GM23338 (cell line): ENCODE measurements around the gene GPR37. TPM values are rescaled to one million over a fixed set of nuclear protein-coding genes. Genes with fewer than 3 reads are reported as not detected.

ENCODE experiments used
- ATAC-seq: fragments of 200-7000 bp; cut with Tn5 transposase; 3 replicates; pipeline ENCODE4 v1.9.1; 2020
- DNase-seq: peaks from one replicate; pipeline ENCODE4 v3.0.0-alpha.2; 2015; ENCODE audit warnings: low spot score
- H2AFZ ChIP-seq: fragments of 200-600 bp; sonication (generic); 2 replicates; pipeline ENCODE4 v1.8.0; 2016; ENCODE audit warnings: antibody characterized with exemption, mild to moderate bottlenecking, moderate library complexity
- H3F3A ChIP-seq: fragments of 200-600 bp; sonication (generic); replicated peaks from 2 replicates; pipeline ENCODE4 v1.8.0; 2017; ENCODE audit warnings: antibody characterized with exemption, mixed run types, low read depth
- H3K27ac ChIP-seq: fragments of 200-600 bp; sonication (generic); 2 replicates; pipeline ENCODE4 v1.6.1; 2016; ENCODE audit warnings: low read depth
- H3K27me3 ChIP-seq: fragments of 200-600 bp; sonication (generic); 2 replicates; pipeline ENCODE4 v1.8.0; 2016; ENCODE audit warnings: mild to moderate bottlenecking, mixed run types, moderate library complexity; ENCODE audit not compliant: insufficient read depth
- H3K36me3 ChIP-seq: fragments of 200-600 bp; sonication (generic); 2 replicates; pipeline ENCODE4 v1.8.0; 2016; ENCODE audit warnings: mild to moderate bottlenecking; ENCODE audit not compliant: insufficient read depth
- H3K4me1 ChIP-seq: fragments of 200-600 bp; sonication (generic); 2 replicates; pipeline ENCODE4 v1.8.0; 2016; ENCODE audit warnings: mild to moderate bottlenecking, moderate library complexity; ENCODE audit not compliant: insufficient read depth
- H3K4me2 ChIP-seq: fragments of 200-600 bp; sonication (generic); 2 replicates; pipeline ENCODE4 v1.7.1; 2017; ENCODE audit warnings: mixed run types
- H3K4me3 ChIP-seq: fragments of 200-600 bp; sonication (generic); 2 replicates; pipeline ENCODE4 v1.6.1; 2016; ENCODE audit warnings: mixed run types
- H3K79me2 ChIP-seq: fragments of 200-600 bp; sonication (generic); replicated peaks from 2 replicates; pipeline ENCODE4 v1.8.0; 2017; ENCODE audit warnings: mild to moderate bottlenecking; ENCODE audit not compliant: insufficient read depth
- H3K9me2 ChIP-seq: fragments of 200-600 bp; sonication (generic); 2 replicates; pipeline ENCODE4 v1.8.0; 2017; ENCODE audit not compliant: insufficient read depth
- H4K20me1 ChIP-seq: fragments of 200-600 bp; sonication (generic); replicated peaks from 2 replicates; pipeline ENCODE4 v1.8.0; 2017; ENCODE audit warnings: mild to moderate bottlenecking; ENCODE audit not compliant: insufficient read depth
- H3K27ac Mint-ChIP-seq: 2 replicates; pipeline ENCODE4 v1.8.0; 2020; ENCODE audit warnings: inconsistent platforms, mild to moderate bottlenecking, moderate library complexity, mixed read lengths
- H3K27me3 Mint-ChIP-seq: 3 replicates; pipeline ENCODE4 v1.8.0; 2022; ENCODE audit warnings: low read depth, mild to moderate bottlenecking, moderate library complexity, mixed read lengths, inconsistent platforms; ENCODE audit not compliant: insufficient read depth, poor library complexity
- H3K36me3 Mint-ChIP-seq: 3 replicates; pipeline ENCODE4 v1.8.0; 2021; ENCODE audit warnings: low read depth, mild to moderate bottlenecking, inconsistent platforms, moderate library complexity, mixed read lengths
- H3K4me1 Mint-ChIP-seq: 3 replicates; pipeline ENCODE4 v1.8.0; 2020; ENCODE audit warnings: mild to moderate bottlenecking, inconsistent platforms, mixed read lengths
- H3K4me3 Mint-ChIP-seq: 3 replicates; pipeline ENCODE4 v1.8.0; 2021; ENCODE audit warnings: moderate library complexity, mild to moderate bottlenecking, inconsistent platforms, mixed read lengths
- H3K9me3 Mint-ChIP-seq: 3 replicates; pipeline ENCODE4 v1.8.0; 2020; ENCODE audit warnings: moderate library complexity, mild to moderate bottlenecking, inconsistent platforms, mixed read lengths
- CREB1 ChIP-seq: fragments of 250-450 bp; sonication (Bioruptor Pico); IDR thresholded peaks from 2 replicates; pipeline ENCODE4 v1.5.0; 2020; ENCODE audit warnings: low read depth, mild to moderate bottlenecking, moderate library complexity
- EZH2 ChIP-seq: fragments of 200-600 bp; sonication (generic); IDR thresholded peaks from one replicate; pipeline ENCODE4 v1.8.0; 2017; ENCODE audit warnings: antibody characterized with exemption, mild to moderate bottlenecking, low read depth; ENCODE audit not compliant: unreplicated experiment
- EZH2phosphoT487 ChIP-seq: fragments of 200-600 bp; sonication (generic); IDR thresholded peaks from one replicate; pipeline ENCODE4 v1.8.1; 2018; ENCODE audit warnings: antibody characterized with exemption; ENCODE audit not compliant: unreplicated experiment
- JUNB ChIP-seq: IDR thresholded peaks from one replicate; pipeline ENCODE4 v1.6.1; 2016; ENCODE audit warnings: antibody characterized with exemption; ENCODE audit not compliant: unreplicated experiment
- NANOG ChIP-seq: IDR thresholded peaks from 2 replicates; pipeline ENCODE4 v1.6.1; 2016; ENCODE audit warnings: antibody characterized with exemption, borderline replicate concordance
- POLR2AphosphoS5 ChIP-seq: IDR thresholded peaks from 2 replicates; pipeline ENCODE4 v1.6.1; 2016; ENCODE audit warnings: antibody characterized with exemption, low read depth
- STAT1 ChIP-seq: IDR thresholded peaks from one replicate; pipeline ENCODE4 v1.6.1; 2016; ENCODE audit warnings: antibody characterized with exemption; ENCODE audit not compliant: unreplicated experiment
- ZNF114 ChIP-seq: fragments of 250-450 bp; sonication (Bioruptor Pico); IDR thresholded peaks from 2 replicates; pipeline ENCODE4 v1.5.0; 2020; ENCODE audit warnings: mild to moderate bottlenecking, moderate library complexity
- ZNF331 ChIP-seq: fragments of 250-450 bp; sonication (Bioruptor Pico); IDR thresholded peaks from 2 replicates; pipeline ENCODE4 v1.5.0; 2020; ENCODE audit warnings: low read depth, mild to moderate bottlenecking, moderate library complexity
- polyA plus RNA-seq: library from polyadenylated mRNA; unstranded; fragments of >200 nt; fragmentation: Nextera tagmentation; extraction: Ambion mirVana; gene quantifications from 2 replicates; pipeline ENCODE4 v1.2.1, GENCODE V29; 2016
- total RNA-seq: library from RNA; depleted of rRNA; stranded (reverse); fragments of >200 nt; shearing (Covaris generic); gene quantifications from 2 replicates; pipeline ENCODE4 v1.2.3, GENCODE V29; 2014
- TF ChIP-seq, protein P1 (sequence below): IDR thresholded peaks from one replicate; pipeline ENCODE4 v1.6.1; 2018; ENCODE audit warnings: antibody characterized with exemption; ENCODE audit not compliant: unreplicated experiment
- TF ChIP-seq, protein P2 (sequence below): fragments of 250-450 bp; sonication (Bioruptor Pico); IDR thresholded peaks from 2 replicates; pipeline ENCODE4 v1.5.0; 2020; ENCODE audit warnings: mild to moderate bottlenecking, moderate library complexity
- TF ChIP-seq, protein P3 (sequence below), 2 experiments: fragments of 200-600 bp in 1 of 2; sonication (generic) in 1 of 2; conservative IDR thresholded peaks; 2 replicates each; pipeline versions ENCODE4 v1.5.1 to v1.6.1; 2016 to 2017; ENCODE audit warnings: antibody characterized with exemption in 2 of 2, low read depth in 2 of 2, mild to moderate bottlenecking in 2 of 2, moderate library complexity in 1 of 2
- TF ChIP-seq, protein P4 (sequence below): IDR thresholded peaks from 2 replicates; pipeline ENCODE4 v1.6.1; 2016; ENCODE audit warnings: antibody characterized with exemption

The GPR37 gene
- total and polyA plus RNA-seq, 2 experiments from 2014 or later = 3.9 to 8.5 TPM

GRCh38 chr7:124716894-124717293, 48.7 kb downstream of the GPR37 start:
- Mint-ChIP-seq H3K9me3 (no peaks in the 10 kb centered on the region), H3K36me3 (0 out of 3 replicates have a peak, but pooled peaks cover 3% of the 10 kb centered on the region), H3K4me3 (no peak overlapping the region), H3K27me3 (no peaks in the 10 kb centered on the region), H3K4me1 (peaks cover 23% of the 10 kb centered on the region), H3K27ac (no peak overlapping the region)
- TF ChIP-seq, protein P1, sequence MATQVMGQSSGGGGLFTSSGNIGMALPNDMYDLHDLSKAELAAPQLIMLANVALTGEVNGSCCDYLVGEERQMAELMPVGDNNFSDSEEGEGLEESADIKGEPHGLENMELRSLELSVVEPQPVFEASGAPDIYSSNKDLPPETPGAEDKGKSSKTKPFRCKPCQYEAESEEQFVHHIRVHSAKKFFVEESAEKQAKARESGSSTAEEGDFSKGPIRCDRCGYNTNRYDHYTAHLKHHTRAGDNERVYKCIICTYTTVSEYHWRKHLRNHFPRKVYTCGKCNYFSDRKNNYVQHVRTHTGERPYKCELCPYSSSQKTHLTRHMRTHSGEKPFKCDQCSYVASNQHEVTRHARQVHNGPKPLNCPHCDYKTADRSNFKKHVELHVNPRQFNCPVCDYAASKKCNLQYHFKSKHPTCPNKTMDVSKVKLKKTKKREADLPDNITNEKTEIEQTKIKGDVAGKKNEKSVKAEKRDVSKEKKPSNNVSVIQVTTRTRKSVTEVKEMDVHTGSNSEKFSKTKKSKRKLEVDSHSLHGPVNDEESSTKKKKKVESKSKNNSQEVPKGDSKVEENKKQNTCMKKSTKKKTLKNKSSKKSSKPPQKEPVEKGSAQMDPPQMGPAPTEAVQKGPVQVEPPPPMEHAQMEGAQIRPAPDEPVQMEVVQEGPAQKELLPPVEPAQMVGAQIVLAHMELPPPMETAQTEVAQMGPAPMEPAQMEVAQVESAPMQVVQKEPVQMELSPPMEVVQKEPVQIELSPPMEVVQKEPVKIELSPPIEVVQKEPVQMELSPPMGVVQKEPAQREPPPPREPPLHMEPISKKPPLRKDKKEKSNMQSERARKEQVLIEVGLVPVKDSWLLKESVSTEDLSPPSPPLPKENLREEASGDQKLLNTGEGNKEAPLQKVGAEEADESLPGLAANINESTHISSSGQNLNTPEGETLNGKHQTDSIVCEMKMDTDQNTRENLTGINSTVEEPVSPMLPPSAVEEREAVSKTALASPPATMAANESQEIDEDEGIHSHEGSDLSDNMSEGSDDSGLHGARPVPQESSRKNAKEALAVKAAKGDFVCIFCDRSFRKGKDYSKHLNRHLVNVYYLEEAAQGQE = no peak
- no peak for TF ChIP-seq CREB1 (CRISPR knock-in tag)
- TF ChIP-seq POLR2AphosphoS5 = no peak
- TF ChIP-seq, protein P2, sequence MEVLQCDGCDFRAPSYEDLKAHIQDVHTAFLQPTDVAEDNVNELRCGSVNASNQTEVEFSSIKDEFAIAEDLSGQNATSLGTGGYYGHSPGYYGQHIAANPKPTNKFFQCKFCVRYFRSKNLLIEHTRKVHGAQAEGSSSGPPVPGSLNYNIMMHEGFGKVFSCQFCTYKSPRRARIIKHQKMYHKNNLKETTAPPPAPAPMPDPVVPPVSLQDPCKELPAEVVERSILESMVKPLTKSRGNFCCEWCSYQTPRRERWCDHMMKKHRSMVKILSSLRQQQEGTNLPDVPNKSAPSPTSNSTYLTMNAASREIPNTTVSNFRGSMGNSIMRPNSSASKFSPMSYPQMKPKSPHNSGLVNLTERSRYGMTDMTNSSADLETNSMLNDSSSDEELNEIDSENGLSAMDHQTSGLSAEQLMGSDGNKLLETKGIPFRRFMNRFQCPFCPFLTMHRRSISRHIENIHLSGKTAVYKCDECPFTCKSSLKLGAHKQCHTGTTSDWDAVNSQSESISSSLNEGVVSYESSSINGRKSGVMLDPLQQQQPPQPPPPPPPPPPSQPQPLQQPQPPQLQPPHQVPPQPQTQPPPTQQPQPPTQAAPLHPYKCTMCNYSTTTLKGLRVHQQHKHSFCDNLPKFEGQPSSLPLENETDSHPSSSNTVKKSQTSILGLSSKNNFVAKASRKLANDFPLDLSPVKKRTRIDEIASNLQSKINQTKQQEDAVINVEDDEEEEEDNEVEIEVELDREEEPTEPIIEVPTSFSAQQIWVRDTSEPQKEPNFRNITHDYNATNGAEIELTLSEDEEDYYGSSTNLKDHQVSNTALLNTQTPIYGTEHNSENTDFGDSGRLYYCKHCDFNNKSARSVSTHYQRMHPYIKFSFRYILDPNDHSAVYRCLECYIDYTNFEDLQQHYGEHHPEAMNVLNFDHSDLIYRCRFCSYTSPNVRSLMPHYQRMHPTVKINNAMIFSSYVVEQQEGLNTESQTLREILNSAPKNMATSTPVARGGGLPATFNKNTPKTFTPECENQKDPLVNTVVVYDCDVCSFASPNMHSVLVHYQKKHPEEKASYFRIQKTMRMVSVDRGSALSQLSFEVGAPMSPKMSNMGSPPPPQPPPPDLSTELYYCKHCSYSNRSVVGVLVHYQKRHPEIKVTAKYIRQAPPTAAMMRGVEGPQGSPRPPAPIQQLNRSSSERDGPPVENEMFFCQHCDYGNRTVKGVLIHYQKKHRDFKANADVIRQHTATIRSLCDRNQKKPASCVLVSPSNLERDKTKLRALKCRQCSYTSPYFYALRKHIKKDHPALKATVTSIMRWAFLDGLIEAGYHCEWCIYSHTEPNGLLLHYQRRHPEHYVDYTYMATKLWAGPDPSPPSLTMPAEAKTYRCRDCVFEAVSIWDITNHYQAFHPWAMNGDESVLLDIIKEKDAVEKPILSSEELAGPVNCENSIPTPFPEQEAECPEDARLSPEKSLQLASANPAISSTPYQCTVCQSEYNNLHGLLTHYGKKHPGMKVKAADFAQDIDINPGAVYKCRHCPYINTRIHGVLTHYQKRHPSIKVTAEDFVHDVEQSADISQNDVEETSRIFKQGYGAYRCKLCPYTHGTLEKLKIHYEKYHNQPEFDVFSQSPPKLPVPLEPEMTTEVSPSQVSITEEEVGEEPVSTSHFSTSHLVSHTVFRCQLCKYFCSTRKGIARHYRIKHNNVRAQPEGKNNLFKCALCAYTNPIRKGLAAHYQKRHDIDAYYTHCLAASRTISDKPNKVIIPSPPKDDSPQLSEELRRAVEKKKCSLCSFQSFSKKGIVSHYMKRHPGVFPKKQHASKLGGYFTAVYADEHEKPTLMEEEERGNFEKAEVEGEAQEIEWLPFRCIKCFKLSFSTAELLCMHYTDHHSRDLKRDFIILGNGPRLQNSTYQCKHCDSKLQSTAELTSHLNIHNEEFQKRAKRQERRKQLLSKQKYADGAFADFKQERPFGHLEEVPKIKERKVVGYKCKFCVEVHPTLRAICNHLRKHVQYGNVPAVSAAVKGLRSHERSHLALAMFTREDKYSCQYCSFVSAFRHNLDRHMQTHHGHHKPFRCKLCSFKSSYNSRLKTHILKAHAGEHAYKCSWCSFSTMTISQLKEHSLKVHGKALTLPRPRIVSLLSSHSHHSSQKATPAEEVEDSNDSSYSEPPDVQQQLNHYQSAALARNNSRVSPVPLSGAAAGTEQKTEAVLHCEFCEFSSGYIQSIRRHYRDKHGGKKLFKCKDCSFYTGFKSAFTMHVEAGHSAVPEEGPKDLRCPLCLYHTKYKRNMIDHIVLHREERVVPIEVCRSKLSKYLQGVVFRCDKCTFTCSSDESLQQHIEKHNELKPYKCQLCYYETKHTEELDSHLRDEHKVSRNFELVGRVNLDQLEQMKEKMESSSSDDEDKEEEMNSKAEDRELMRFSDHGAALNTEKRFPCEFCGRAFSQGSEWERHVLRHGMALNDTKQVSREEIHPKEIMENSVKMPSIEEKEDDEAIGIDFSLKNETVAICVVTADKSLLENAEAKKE = no peak
- no peak for TF ChIP-seq EZH2phosphoT487
- TF ChIP-seq, protein P3, sequence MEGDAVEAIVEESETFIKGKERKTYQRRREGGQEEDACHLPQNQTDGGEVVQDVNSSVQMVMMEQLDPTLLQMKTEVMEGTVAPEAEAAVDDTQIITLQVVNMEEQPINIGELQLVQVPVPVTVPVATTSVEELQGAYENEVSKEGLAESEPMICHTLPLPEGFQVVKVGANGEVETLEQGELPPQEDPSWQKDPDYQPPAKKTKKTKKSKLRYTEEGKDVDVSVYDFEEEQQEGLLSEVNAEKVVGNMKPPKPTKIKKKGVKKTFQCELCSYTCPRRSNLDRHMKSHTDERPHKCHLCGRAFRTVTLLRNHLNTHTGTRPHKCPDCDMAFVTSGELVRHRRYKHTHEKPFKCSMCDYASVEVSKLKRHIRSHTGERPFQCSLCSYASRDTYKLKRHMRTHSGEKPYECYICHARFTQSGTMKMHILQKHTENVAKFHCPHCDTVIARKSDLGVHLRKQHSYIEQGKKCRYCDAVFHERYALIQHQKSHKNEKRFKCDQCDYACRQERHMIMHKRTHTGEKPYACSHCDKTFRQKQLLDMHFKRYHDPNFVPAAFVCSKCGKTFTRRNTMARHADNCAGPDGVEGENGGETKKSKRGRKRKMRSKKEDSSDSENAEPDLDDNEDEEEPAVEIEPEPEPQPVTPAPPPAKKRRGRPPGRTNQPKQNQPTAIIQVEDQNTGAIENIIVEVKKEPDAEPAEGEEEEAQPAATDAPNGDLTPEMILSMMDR (conservative IDR thresholded peaks at IDR 0.05; ENCODE audit: low read depth in 2 of 2) = no peak
- TF ChIP-seq NANOG = no peak
- TF ChIP-seq ZNF114 (CRISPR knock-in tag) = no peak
- TF ChIP-seq JUNB = no peak
- no peak for TF ChIP-seq ZNF331 (CRISPR knock-in tag)
- TF ChIP-seq EZH2 = no peak
- TF ChIP-seq, protein P4, sequence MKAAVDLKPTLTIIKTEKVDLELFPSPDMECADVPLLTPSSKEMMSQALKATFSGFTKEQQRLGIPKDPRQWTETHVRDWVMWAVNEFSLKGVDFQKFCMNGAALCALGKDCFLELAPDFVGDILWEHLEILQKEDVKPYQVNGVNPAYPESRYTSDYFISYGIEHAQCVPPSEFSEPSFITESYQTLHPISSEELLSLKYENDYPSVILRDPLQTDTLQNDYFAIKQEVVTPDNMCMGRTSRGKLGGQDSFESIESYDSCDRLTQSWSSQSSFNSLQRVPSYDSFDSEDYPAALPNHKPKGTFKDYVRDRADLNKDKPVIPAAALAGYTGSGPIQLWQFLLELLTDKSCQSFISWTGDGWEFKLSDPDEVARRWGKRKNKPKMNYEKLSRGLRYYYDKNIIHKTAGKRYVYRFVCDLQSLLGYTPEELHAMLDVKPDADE = no peak
- no peak for TF ChIP-seq STAT1
- H3K4me3 ChIP-seq = no peak overlapping the region
- H3K4me1 ChIP-seq = peaks cover 24% of the 10 kb centered on the region
- H4K20me1 ChIP-seq = no peaks in the 10 kb centered on the region
- H3K36me3 ChIP-seq = no peaks in the 10 kb centered on the region
- no peaks in the 10 kb centered on the region for H3F3A ChIP-seq
- no peaks in the 10 kb centered on the region for H3K79me2 ChIP-seq
- H2AFZ ChIP-seq = no peak overlapping the region
- DNase-seq = no peak
- H3K9me2 ChIP-seq = no peaks in the 10 kb centered on the region
- no peak overlapping the region for H3K4me2 ChIP-seq
- H3K27me3 ChIP-seq = no peaks in the 10 kb centered on the region
- H3K27ac ChIP-seq = no peak overlapping the region
- ATAC-seq = no peak
